Breast epithelium (tissue), 4 donors: ENCODE data around the gene DHCR7. TPM values are rescaled to one million over a fixed set of nuclear protein-coding genes. Genes with fewer than 3 reads are reported as not detected.

ENCODE experiments used
- DNase-seq, 2 donors: peaks; one replicate each; pipeline ENCODE4 v3.0.0-alpha.2; 2019; ENCODE audit warnings: low spot score in 2 of 2
- H3K27ac ChIP-seq, 2 donors: fragments of 200-600 bp; sonication (generic) in 1 of 2; one replicate each; pipeline ENCODE4 v1.5.1; 2016 to 2019; ENCODE audit warnings: mild to moderate bottlenecking in 1 of 2
- H3K27me3 ChIP-seq, 2 donors: fragments of 200-600 bp; sonication (generic) in 1 of 2; one replicate each; pipeline versions ENCODE4 v1.5.1 to v1.6.0; 2017 to 2019; ENCODE audit warnings: control low read depth in 1 of 2, mild to moderate bottlenecking in 1 of 2
- H3K36me3 ChIP-seq: fragments of 200-600 bp; one replicate; pipeline ENCODE4 v1.5.1; 2019
- H3K4me1 ChIP-seq, 2 donors: fragments of 200-600 bp; sonication (generic); one replicate each; pipeline ENCODE4 v1.5.1; 2016 to 2019; ENCODE audit warnings: control low read depth in 1 of 2
- H3K4me3 ChIP-seq, 3 donors: fragments of 200-600 bp; sonication (generic); 1 replicate in 2 of 3; 2 replicates in 1 of 3; pipeline ENCODE4 v1.5.1; 2016 to 2019; ENCODE audit warnings: mild to moderate bottlenecking in 3 of 3, moderate library complexity in 2 of 3
- H3K9me3 ChIP-seq, 2 donors: fragments of 200-600 bp; sonication (generic) in 1 of 2; one replicate each; pipeline ENCODE4 v1.5.1; 2016 to 2019; ENCODE audit warnings: control low read depth in 1 of 2
- CTCF ChIP-seq, 3 donors: fragments of 450-650 bp; IDR thresholded peaks; one replicate each; pipeline ENCODE4 v1.5.1; 2016 to 2017; ENCODE audit warnings: antibody characterized with exemption in 3 of 3, mild to moderate bottlenecking in 3 of 3, moderate library complexity in 3 of 3
- POLR2A ChIP-seq: fragments of 450-650 bp; IDR thresholded peaks from one replicate; pipeline ENCODE4 v1.6.1; 2016; ENCODE audit warnings: antibody characterized with exemption, mild to moderate bottlenecking, moderate library complexity
- POLR2AphosphoS5 ChIP-seq, 3 donors: sonication (generic); formaldehyde crosslinking; IDR thresholded peaks; one replicate each; pipeline ENCODE4 v1.6.1; 2017; ENCODE audit warnings: antibody characterized with exemption in 3 of 3
- intact Hi-C: fragments of 100-400 bp; cut with DNase I; formaldehyde crosslinking; loops from one replicate; pipeline ENCODE4 v1.15.1; 2023; ENCODE audit warnings: low total_unique reads
- total RNA-seq, 3 donors: library from RNA; depleted of rRNA; stranded (reverse); fragments of >200 nt; gene quantifications; one replicate each; pipeline ENCODE4 v1.1.0, GENCODE V29; 2016

The DHCR7 gene
- total RNA-seq, 3 donors from 2014 or later: 14.7 to 31.7 (median 25.2) TPM

DNA sequence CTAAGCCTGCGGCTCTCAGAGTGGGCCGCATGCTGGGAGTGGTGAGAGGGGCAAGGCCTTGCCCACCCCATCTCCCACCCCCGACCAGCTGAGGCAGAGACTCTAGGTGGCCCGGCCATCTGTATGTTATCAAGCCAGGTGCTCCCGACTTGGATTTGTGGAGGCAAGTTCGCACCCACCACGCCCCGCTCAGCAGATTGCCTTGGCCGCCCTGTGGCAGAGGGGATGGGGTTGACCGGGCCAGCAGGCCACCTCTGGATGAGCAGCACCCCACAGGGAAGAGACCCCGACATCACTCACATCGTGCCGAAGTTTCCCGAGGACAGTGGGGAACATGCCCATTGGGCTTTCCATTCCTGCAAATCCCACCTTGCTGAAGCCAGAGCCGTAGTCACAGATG is 40.8 kb downstream of the DHCR7 start:
- TF ChIP-seq CTCF (IDR thresholded peaks at IDR 0.05): no peak
- TF ChIP-seq POLR2A: no peak
- no peak for TF ChIP-seq POLR2AphosphoS5 (IDR thresholded peaks at IDR 0.05)
- no peaks in the 10 kb centered on the region for H3K36me3 ChIP-seq
- no peaks in the 10 kb centered on the region for H3K27me3 ChIP-seq
- H3K27ac ChIP-seq: no peak overlapping the region
- H3K4me3 ChIP-seq: no peak overlapping the region
- intact Hi-C loops: no loop called here
- DNase-seq: no peak
- no peaks in the 10 kb centered on the region for H3K9me3 ChIP-seq
- no peaks in the 10 kb centered on the region for H3K4me1 ChIP-seq

DNA sequence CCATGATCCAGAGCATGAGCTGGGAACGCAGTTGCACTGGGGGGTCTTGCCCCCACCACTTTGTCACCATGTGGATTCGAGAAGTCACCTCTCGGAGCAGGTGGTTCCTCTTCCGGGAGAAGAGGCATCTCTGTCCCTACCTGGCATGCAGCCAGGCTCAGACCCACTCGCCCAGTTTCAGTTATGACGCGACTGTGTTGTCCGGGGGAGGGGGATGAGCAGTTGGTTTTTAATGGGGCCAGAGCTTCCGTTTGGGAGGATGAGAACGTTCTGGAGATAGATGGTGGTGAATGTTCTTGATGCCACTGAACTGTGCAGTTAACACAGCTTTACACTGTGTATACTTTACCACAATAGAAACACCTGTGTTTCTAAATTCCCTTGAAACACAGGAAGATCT is 41.5 kb downstream of the DHCR7 start:
- Histone ChIP-seq H3K9me3 (no peaks in the 10 kb centered on the region), H3K4me1 (no peaks in the 10 kb centered on the region), H3K4me3 (no peak overlapping the region), H3K27me3 (no peaks in the 10 kb centered on the region), H3K27ac (no peak overlapping the region), H3K36me3 (no peaks in the 10 kb centered on the region)
- intact Hi-C loops: no loop called here
- no peak for TF ChIP-seq POLR2A
- no peak for TF ChIP-seq POLR2AphosphoS5 (IDR thresholded peaks at IDR 0.05)
- TF ChIP-seq CTCF (IDR thresholded peaks at IDR 0.05): no peak
- DNase-seq: no peak

- H3K27me3 ChIP-seq: no peaks in the 10 kb centered on the region
- DNase-seq: no peak
- no peaks in the 10 kb centered on the region for H3K9me3 ChIP-seq
- H3K36me3 ChIP-seq: no peaks in the 10 kb centered on the region
- H3K27ac ChIP-seq: no peak overlapping the region
- intact Hi-C loops: no loop called here
- no peak for TF ChIP-seq POLR2A
- TF ChIP-seq POLR2AphosphoS5 (IDR thresholded peaks at IDR 0.05): no peak
- no peak for TF ChIP-seq CTCF (IDR thresholded peaks at IDR 0.05)
- no peaks in the 10 kb centered on the region for H3K4me1 ChIP-seq
- H3K4me3 ChIP-seq: no peak overlapping the region
These were observed 44.0 kb downstream of the DHCR7 start for GRCh38 chr11:71404209-71404608.

DNA sequence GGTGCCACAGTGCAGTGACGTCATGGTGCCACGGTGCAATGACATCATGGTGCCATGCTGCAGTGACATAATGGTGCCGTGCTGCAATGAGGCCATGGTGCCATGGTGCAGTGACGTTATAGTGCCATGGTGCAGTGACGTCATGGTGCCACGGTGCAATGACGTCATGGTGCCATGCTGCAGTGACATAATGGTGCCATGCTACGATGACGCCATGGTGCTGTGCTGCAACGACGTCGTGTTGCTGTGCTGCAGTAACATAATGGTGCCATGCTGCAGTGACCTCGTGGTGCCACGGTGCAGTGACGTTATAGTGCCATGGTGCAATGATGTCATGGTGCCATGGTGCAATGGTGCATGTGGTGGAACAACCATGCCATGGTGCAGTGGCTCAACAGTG is 45.3 kb downstream of the DHCR7 start:
- intact Hi-C loops: no loop called here
- H3K36me3 ChIP-seq: no peaks in the 10 kb centered on the region
- H3K27ac ChIP-seq: no peak overlapping the region
- no peaks in the 10 kb centered on the region for H3K9me3 ChIP-seq
- no peaks in the 10 kb centered on the region for H3K27me3 ChIP-seq
- TF ChIP-seq POLR2A (no peak), CTCF (IDR thresholded peaks at IDR 0.05) (no peak), POLR2AphosphoS5 (IDR thresholded peaks at IDR 0.05) (no peak)
- no peaks in the 10 kb centered on the region for H3K4me1 ChIP-seq
- H3K4me3 ChIP-seq: no peak overlapping the region
- DNase-seq: no peak

DNA sequence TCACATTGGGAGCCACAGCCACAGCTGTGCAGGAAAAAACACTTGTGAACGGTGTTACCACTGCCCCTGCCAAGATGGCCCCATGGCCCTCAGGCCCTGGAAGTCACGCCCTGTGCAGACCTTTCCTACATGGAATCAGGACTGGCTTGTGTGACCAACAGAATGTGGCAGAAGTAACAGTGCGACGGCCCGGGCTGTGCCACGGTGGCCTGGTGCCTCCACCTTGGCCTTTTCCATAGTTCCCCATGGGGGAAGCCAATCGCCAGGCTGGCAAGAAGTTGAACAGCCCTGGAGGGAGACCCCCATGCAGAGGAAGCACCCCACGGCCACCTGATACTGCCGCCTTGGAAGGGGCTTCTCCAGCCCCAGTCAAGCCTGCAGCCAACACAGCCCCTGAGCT is 48.0 kb downstream of the DHCR7 start:
- Histone ChIP-seq H3K4me1 (no peaks in the 10 kb centered on the region), H3K4me3 (no peak overlapping the region), H3K27me3 (no peaks in the 10 kb centered on the region), H3K36me3 (no peaks in the 10 kb centered on the region), H3K27ac (no peak overlapping the region), H3K9me3 (no peaks in the 10 kb centered on the region)
- DNase-seq: no peak
- TF ChIP-seq CTCF (IDR thresholded peaks at IDR 0.05): no peak
- TF ChIP-seq POLR2AphosphoS5 (IDR thresholded peaks at IDR 0.05): no peak
- no peak for TF ChIP-seq POLR2A
- intact Hi-C loops: no loop called here
